Liver (tissue), 9 donors: ENCODE data around the gene PRRC2A. TPM values are rescaled to one million over a fixed set of nuclear protein-coding genes. Genes with fewer than 3 reads are reported as not detected.

Source experiments
- DNase-seq: peaks from one replicate; pipeline ENCODE4 v3.0.0-alpha.2; 2017; ENCODE audit warnings: low spot score
- H3K27ac ChIP-seq, 2 donors: one replicate each; pipeline ENCODE4 v1.7.0; 2013; ENCODE audit warnings: inconsistent platforms in 2 of 2, low read length in 2 of 2, control low read depth in 1 of 2, low read depth in 1 of 2, mild to moderate bottlenecking in 1 of 2
- H3K27me3 ChIP-seq, 4 donors: one replicate each; pipeline versions ENCODE4 v1.6.1 to v1.7.0; 2013; ENCODE audit warnings: low read length in 3 of 4, inconsistent platforms in 1 of 4, mild to moderate bottlenecking in 1 of 4, moderate library complexity in 1 of 4; ENCODE audit not compliant: control insufficient read depth in 4 of 4, insufficient read depth in 4 of 4
- H3K36me3 ChIP-seq, 4 donors: one replicate each; pipeline versions ENCODE4 v1.6.1 to v1.7.0; 2013; ENCODE audit warnings: low read length in 3 of 4, mild to moderate bottlenecking in 3 of 4, low read depth in 1 of 4, moderate library complexity in 1 of 4; ENCODE audit not compliant: control insufficient read depth in 4 of 4, insufficient read depth in 3 of 4
- H3K4me1 ChIP-seq, 4 donors: one replicate each; pipeline versions ENCODE4 v1.6.1 to v1.7.0; 2013; ENCODE audit warnings: low read length in 3 of 4, mild to moderate bottlenecking in 3 of 4, moderate library complexity in 1 of 4; ENCODE audit not compliant: control insufficient read depth in 4 of 4, insufficient read depth in 4 of 4
- H3K4me3 ChIP-seq, 3 donors: one replicate each; pipeline versions ENCODE4 v1.6.1 to v1.7.0; 2013; ENCODE audit warnings: low read length in 3 of 3, control low read depth in 1 of 3, low read depth in 1 of 3, mild to moderate bottlenecking in 1 of 3
- H3K9ac ChIP-seq, 2 donors: one replicate each; pipeline ENCODE4 v1.7.0; 2013; ENCODE audit warnings: low read length in 2 of 2, mild to moderate bottlenecking in 2 of 2, moderate library complexity in 2 of 2, control low read depth in 1 of 2, low read depth in 1 of 2
- H3K9me3 ChIP-seq, 4 donors: one replicate each; pipeline versions ENCODE4 v1.6.1 to v1.7.0; 2013; ENCODE audit warnings: low read length in 3 of 4; ENCODE audit not compliant: control insufficient read depth in 4 of 4
- EGR1 ChIP-seq, 2 donors: IDR thresholded peaks; 2 replicates each; pipeline ENCODE4 v1.6.1; 2016 to 2018; ENCODE audit warnings: antibody characterized with exemption in 2 of 2, low read depth in 2 of 2
- FOXA1 ChIP-seq: IDR thresholded peaks from 2 replicates; pipeline ENCODE4 v1.6.1; 2016; ENCODE audit warnings: antibody characterized with exemption
- FOXA2 ChIP-seq: IDR thresholded peaks from 2 replicates; pipeline ENCODE4 v1.6.1; 2016; ENCODE audit warnings: antibody characterized with exemption
- GABPA ChIP-seq, 2 donors: IDR thresholded peaks in 1 of 2; conservative IDR thresholded peaks in 1 of 2; 2 replicates each; pipeline ENCODE4 v1.6.1; 2016; ENCODE audit warnings: antibody characterized with exemption in 2 of 2, mild to moderate bottlenecking in 1 of 2, moderate library complexity in 1 of 2
- HNF4A ChIP-seq, 2 donors: conservative IDR thresholded peaks; 2 replicates each; pipeline ENCODE4 v1.6.1; 2016; ENCODE audit warnings: antibody characterized with exemption in 2 of 2, mild to moderate bottlenecking in 2 of 2
- HNF4G ChIP-seq: IDR thresholded peaks from 2 replicates; pipeline ENCODE4 v1.6.1; 2016; ENCODE audit warnings: antibody characterized with exemption
- JUND ChIP-seq, 2 donors: IDR thresholded peaks; 2 replicates each; pipeline ENCODE4 v1.6.1; 2016; ENCODE audit warnings: antibody characterized with exemption in 2 of 2
- RAD21 ChIP-seq, 2 donors: IDR thresholded peaks; 2 replicates each; pipeline ENCODE4 v1.6.1; 2016; ENCODE audit warnings: antibody characterized with exemption in 2 of 2, mild to moderate bottlenecking in 2 of 2
- REST ChIP-seq: IDR thresholded peaks from 2 replicates; pipeline ENCODE4 v1.6.1; 2016; ENCODE audit warnings: antibody characterized with exemption, mild to moderate bottlenecking
- RXRA ChIP-seq, 2 donors: IDR thresholded peaks; 2 replicates each; pipeline ENCODE4 v1.6.1; 2017 to 2018; ENCODE audit warnings: antibody characterized with exemption in 2 of 2, mild to moderate bottlenecking in 1 of 2
- SP1 ChIP-seq: IDR thresholded peaks from 2 replicates; pipeline ENCODE4 v1.6.1; 2018; ENCODE audit warnings: antibody characterized with exemption, mild to moderate bottlenecking
- TAF1 ChIP-seq: conservative IDR thresholded peaks from 2 replicates; pipeline ENCODE4 v1.6.1; 2016; ENCODE audit warnings: antibody characterized with exemption, mild to moderate bottlenecking
- YY1 ChIP-seq: IDR thresholded peaks from 2 replicates; pipeline ENCODE4 v1.6.1; 2016; ENCODE audit warnings: antibody characterized with exemption, mild to moderate bottlenecking
- WGBS: extraction: QIAGEN DNeasy Blood & Tissue Kit; methylation state at CpG from one replicate; pipeline ENCODE4 v1.1.7; 2013; 5-methylcytosine and 5-hydroxymethylcytosine counted together
- polyA plus RNA-seq, 2 donors: library from polyadenylated mRNA; stranded (reverse) in 1 of 2; unstranded in 1 of 2; fragments of 200-250 nt in 1 of 2; fragments of >200 nt in 1 of 2; fragmentation: Nextera tagmentation in 1 of 2; extraction: Ambion mirVana in 1 of 2; gene quantifications; one replicate each; pipeline versions ENCODE4 v1.2.1 to v1.2.3, GENCODE V29; 2013 to 2015
- total RNA-seq, 2 donors: library from RNA; depleted of rRNA; stranded (reverse); fragments of >200 nt; gene quantifications; one replicate each; pipeline ENCODE4 v1.2.3, GENCODE V29; 2014
- TF ChIP-seq, protein P1 (sequence below): IDR thresholded peaks from 2 replicates; pipeline ENCODE4 v1.6.1; 2016; ENCODE audit warnings: antibody characterized with exemption
- TF ChIP-seq, protein P2 (sequence below): IDR thresholded peaks from 2 replicates; pipeline ENCODE4 v1.6.1; 2016; ENCODE audit warnings: antibody characterized with exemption
- TF ChIP-seq, protein P3 (sequence below): fragments of 150-350 bp; IDR thresholded peaks from 2 replicates; pipeline ENCODE4 v1.5.1; 2017; ENCODE audit warnings: improper control_type of control experiment, low read depth, low read length; ENCODE audit not compliant: missing input control
- TF ChIP-seq, protein P4 (sequence below): IDR thresholded peaks from 2 replicates; pipeline ENCODE4 v1.6.1; 2016; ENCODE audit warnings: antibody characterized with exemption
- donor health status: healthy.
- donor health status: healthy.
- donor health status: healthy.
- donor health status: healthy.
- donor health status: healthy.

PRRC2A gene
- total and polyA plus RNA-seq, 4 donors, result 21.9 to 39.3 (median 29.5) TPM

DNA sequence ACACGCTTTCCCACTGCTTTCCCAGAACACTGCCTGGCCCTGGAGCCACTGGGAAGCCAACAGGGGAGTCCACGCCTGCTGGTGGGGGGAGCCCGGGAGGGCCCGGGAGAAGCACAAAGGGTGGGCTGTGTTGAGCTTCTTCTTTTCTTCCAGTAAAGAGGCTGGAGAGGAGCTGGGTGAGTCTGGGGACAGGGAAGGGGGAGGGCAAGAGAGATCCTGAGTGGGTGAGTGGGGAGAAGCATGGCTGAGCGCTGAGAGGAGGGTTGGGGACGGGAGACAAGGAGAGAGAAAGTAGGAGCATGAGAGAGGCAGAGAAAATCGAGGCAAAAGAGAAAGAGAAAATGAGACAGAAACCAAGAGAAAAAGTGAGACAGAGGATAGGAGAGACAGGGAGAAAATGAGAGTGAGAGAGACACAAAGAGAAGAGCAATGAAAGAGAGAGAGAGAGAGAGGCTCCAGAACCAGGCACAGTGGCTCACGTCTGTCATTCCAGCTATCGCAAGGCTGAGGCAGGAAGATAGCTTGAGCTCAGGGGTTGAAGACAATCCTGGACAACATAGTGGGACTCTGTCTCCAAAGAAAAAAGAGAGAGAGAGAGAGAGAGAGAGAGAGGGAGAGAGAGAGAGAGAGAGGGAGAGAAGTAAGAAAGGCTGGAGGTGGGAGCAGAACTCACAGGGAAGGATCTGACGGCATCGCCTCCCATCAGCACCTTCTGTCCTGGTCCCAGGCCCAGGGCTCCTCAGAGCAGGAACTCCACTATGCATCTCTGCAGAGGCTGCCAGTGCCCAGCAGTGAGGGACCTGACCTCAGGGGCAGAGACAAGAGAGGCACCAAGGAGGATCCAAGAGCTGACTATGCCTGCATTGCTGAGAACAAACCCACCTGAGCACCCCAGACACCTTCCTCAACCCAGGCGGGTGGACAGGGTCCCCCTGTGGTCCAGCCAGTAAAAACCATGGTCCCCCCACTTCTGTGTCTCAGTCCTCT is 32.4 kb upstream of the PRRC2A start:
- Histone ChIP-seq H3K4me1 (peaks cover 0 to 3% (median 0%) of the 10 kb centered on the region in 4 donors), H3K9me3 (no peaks in the 10 kb centered on the region), H3K4me3 (no peak overlapping the region), H3K9ac (no peak overlapping the region), H3K36me3 (no peaks in the 10 kb centered on the region), H3K27me3 (no peaks in the 10 kb centered on the region), H3K27ac (no peak overlapping the region)
- DNase-seq, result no peak
- WGBS, result 76% methylated on average over 12 of the region's 12 CpGs
- no peak for TF ChIP-seq FOXA1
- TF ChIP-seq, protein P1, sequence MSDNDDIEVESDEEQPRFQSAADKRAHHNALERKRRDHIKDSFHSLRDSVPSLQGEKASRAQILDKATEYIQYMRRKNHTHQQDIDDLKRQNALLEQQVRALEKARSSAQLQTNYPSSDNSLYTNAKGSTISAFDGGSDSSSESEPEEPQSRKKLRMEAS, result no peak
- no peak for TF ChIP-seq JUND (IDR thresholded peaks at IDR 0.05)
- TF ChIP-seq, protein P2, sequence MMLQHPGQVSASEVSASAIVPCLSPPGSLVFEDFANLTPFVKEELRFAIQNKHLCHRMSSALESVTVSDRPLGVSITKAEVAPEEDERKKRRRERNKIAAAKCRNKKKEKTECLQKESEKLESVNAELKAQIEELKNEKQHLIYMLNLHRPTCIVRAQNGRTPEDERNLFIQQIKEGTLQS, result no peak
- no peak for TF ChIP-seq REST
- TF ChIP-seq SP1, result no peak
- TF ChIP-seq EGR1 (IDR thresholded peaks at IDR 0.05; ENCODE audit: low read depth in 2 of 2), result no peak
- no peak for TF ChIP-seq TAF1
- no peak for TF ChIP-seq YY1
- no peak for TF ChIP-seq RAD21 (IDR thresholded peaks at IDR 0.05)
- no peak for TF ChIP-seq FOXA2
- TF ChIP-seq, protein P3, sequence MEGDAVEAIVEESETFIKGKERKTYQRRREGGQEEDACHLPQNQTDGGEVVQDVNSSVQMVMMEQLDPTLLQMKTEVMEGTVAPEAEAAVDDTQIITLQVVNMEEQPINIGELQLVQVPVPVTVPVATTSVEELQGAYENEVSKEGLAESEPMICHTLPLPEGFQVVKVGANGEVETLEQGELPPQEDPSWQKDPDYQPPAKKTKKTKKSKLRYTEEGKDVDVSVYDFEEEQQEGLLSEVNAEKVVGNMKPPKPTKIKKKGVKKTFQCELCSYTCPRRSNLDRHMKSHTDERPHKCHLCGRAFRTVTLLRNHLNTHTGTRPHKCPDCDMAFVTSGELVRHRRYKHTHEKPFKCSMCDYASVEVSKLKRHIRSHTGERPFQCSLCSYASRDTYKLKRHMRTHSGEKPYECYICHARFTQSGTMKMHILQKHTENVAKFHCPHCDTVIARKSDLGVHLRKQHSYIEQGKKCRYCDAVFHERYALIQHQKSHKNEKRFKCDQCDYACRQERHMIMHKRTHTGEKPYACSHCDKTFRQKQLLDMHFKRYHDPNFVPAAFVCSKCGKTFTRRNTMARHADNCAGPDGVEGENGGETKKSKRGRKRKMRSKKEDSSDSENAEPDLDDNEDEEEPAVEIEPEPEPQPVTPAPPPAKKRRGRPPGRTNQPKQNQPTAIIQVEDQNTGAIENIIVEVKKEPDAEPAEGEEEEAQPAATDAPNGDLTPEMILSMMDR, result no peak

GRCh38 chr6:31588871-31589650 is 31.5 kb upstream of the PRRC2A start:
- no peak overlapping the region for H3K27ac ChIP-seq
- H3K9me3 ChIP-seq, result no peaks in the 10 kb centered on the region
- peaks cover 0 to 3% (median 0%) of the 10 kb centered on the region in 4 donors for H3K4me1 ChIP-seq
- no peak overlapping the region for H3K9ac ChIP-seq
- no peaks in the 10 kb centered on the region for H3K36me3 ChIP-seq
- WGBS, result 62% methylated on average over 9 of the region's 9 CpGs
- no peak overlapping the region for H3K4me3 ChIP-seq
- H3K27me3 ChIP-seq, result no peaks in the 10 kb centered on the region
- DNase-seq, result no peak
- TF ChIP-seq FOXA1 (no peak), YY1 (no peak), TAF1 (no peak), FOXA2 (no peak), GABPA (IDR thresholded peaks at IDR 0.05 in 1 of 2, conservative IDR thresholded peaks at IDR 0.05 in 1 of 2) (no peak), HNF4G (no peak), REST (no peak), JUND (IDR thresholded peaks at IDR 0.05) (no peak), HNF4A (conservative IDR thresholded peaks at IDR 0.05) (no peak), RXRA (IDR thresholded peaks at IDR 0.05) (no peak), RAD21 (IDR thresholded peaks at IDR 0.05) (no peak)
- TF ChIP-seq, protein P4, sequence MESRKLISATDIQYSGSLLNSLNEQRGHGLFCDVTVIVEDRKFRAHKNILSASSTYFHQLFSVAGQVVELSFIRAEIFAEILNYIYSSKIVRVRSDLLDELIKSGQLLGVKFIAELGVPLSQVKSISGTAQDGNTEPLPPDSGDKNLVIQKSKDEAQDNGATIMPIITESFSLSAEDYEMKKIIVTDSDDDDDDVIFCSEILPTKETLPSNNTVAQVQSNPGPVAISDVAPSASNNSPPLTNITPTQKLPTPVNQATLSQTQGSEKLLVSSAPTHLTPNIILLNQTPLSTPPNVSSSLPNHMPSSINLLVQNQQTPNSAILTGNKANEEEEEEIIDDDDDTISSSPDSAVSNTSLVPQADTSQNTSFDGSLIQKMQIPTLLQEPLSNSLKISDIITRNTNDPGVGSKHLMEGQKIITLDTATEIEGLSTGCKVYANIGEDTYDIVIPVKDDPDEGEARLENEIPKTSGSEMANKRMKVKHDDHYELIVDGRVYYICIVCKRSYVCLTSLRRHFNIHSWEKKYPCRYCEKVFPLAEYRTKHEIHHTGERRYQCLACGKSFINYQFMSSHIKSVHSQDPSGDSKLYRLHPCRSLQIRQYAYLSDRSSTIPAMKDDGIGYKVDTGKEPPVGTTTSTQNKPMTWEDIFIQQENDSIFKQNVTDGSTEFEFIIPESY, result no peak
- TF ChIP-seq, protein P2, result no peak
